H1 (cell line): ENCODE measurements around the gene STEAP4. TPM values are rescaled to one million over a fixed set of nuclear protein-coding genes. Genes with fewer than 3 reads are reported as not detected.

Experiments
- CTCF ChIA-PET: fragments of 300-600 bp; sonication (Branson Sonifier 250); formaldehyde crosslinking; loops from one replicate; lab custom pipeline; 2021; ENCODE audit not compliant: partially characterized antibody; lab: Charles Lee
- POLR2A ChIA-PET: fragments of 300-600 bp; sonication (Branson Sonifier 250); formaldehyde crosslinking; loops from one replicate; lab custom pipeline; 2021; ENCODE audit warnings: inconsistent platforms; ENCODE audit not compliant: partially characterized antibody; lab: Charles Lee
- DNase-seq, 2 experiments: peaks; one replicate each; pipeline versions ENCODE4 v3.0.0 to v3.0.0-alpha.2; 2010 to 2022; ENCODE audit warnings: low spot score in 2 of 2, low read depth in 1 of 2, mixed read lengths in 1 of 2
- FAIRE-seq: peaks from 2 replicates; lab custom pipeline; 2011; peaks lifted over from hg19 to GRCh38; lab: Jason Lieb, UNC
- H2AFZ ChIP-seq: 2 replicates; pipeline ENCODE4 v1.8.1; 2012; ENCODE audit warnings: low read length, inconsistent platforms
- H2AK5ac ChIP-seq: 2 replicates; pipeline ENCODE4 v1.6.1; 2013; ENCODE audit warnings: low read depth, low read length
- H2BK120ac ChIP-seq: replicated peaks from 2 replicates; pipeline ENCODE3; 2013; ENCODE audit warnings: low read depth, low read length, inconsistent platforms
- H2BK12ac ChIP-seq: 2 replicates; pipeline ENCODE4 v1.6.1; 2013; ENCODE audit warnings: low read depth, low read length
- H2BK15ac ChIP-seq: 2 replicates; pipeline ENCODE4 v1.6.1; 2013; ENCODE audit warnings: low read length
- H2BK20ac ChIP-seq: 2 replicates; pipeline ENCODE4 v1.6.1; 2013; ENCODE audit warnings: low read length
- H2BK5ac ChIP-seq: 2 replicates; pipeline ENCODE4 v1.6.1; 2013; ENCODE audit warnings: low read depth, low read length
- H3K14ac ChIP-seq: 2 replicates; pipeline ENCODE4 v1.6.1; 2013; ENCODE audit warnings: inconsistent platforms; ENCODE audit not compliant: insufficient read length
- H3K18ac ChIP-seq: 2 replicates; pipeline ENCODE4 v1.6.1; 2013; ENCODE audit warnings: low read length; ENCODE audit errors: extremely low read depth
- H3K23ac ChIP-seq: 2 replicates; pipeline ENCODE4 v1.6.1; 2013; ENCODE audit warnings: inconsistent platforms; ENCODE audit not compliant: insufficient read length
- H3K23me2 ChIP-seq: 2 replicates; pipeline ENCODE4 v1.6.1; 2013; ENCODE audit warnings: low read depth, low read length
- H3K27ac ChIP-seq: 2 replicates; pipeline ENCODE4 v1.6.1; 2011; ENCODE audit warnings: low read depth, low read length, inconsistent platforms
- H3K27me3 ChIP-seq, 4 experiments: replicated peaks in 1 of 4; 1 replicate in 1 of 4; 2 replicates in 3 of 4; pipeline versions ENCODE4 v1.6.1 to v1.8.1; 2011 to 2013; ENCODE audit warnings: low read length in 3 of 4, mild to moderate bottlenecking in 3 of 4, inconsistent platforms in 2 of 4, mixed read lengths in 2 of 4, moderate library complexity in 1 of 4; ENCODE audit not compliant: control insufficient read depth in 3 of 4, insufficient read depth in 3 of 4; ENCODE audit errors: extremely low read depth in 1 of 4
- H3K36me3 ChIP-seq, 4 experiments: 2 replicates each; pipeline versions ENCODE4 v1.6.1 to v1.8.1; 2011 to 2013; ENCODE audit warnings: mild to moderate bottlenecking in 4 of 4, low read length in 3 of 4, moderate library complexity in 2 of 4, control low read depth in 1 of 4, inconsistent platforms in 1 of 4; ENCODE audit not compliant: insufficient read depth in 4 of 4, control insufficient read depth in 2 of 4
- H3K4ac ChIP-seq: replicated peaks from 2 replicates; pipeline ENCODE3; 2013; ENCODE audit warnings: low read length, low read depth, mixed read lengths, inconsistent platforms; ENCODE audit not compliant: insufficient read length
- H3K4me1 ChIP-seq, 4 experiments: replicated peaks in 1 of 4; 1 replicate in 1 of 4; 2 replicates in 3 of 4; pipeline versions ENCODE4 v1.6.1 to v1.8.1; 2011 to 2013; ENCODE audit warnings: low read length in 3 of 4, inconsistent platforms in 2 of 4, mixed read lengths in 1 of 4; ENCODE audit not compliant: insufficient read depth in 4 of 4, control insufficient read depth in 3 of 4
- H3K4me2 ChIP-seq, 2 experiments: 2 replicates each; pipeline versions ENCODE4 v1.6.1 to v1.8.1; 2011 to 2013; ENCODE audit warnings: low read depth in 2 of 2, low read length in 2 of 2, control low read depth in 1 of 2, inconsistent platforms in 1 of 2, mild to moderate bottlenecking in 1 of 2; ENCODE audit not compliant: insufficient read depth in 1 of 2
- H3K4me3 ChIP-seq, 4 experiments: fragments of 200-600, 300-600 bp in 1 of 4; sonication (generic), shearing (Covaris generic), sonication (Bioruptor Twin) in 1 of 4; 2 replicates each; pipeline versions ENCODE4 v1.5.1 to v1.8.1; 2011 to 2016; ENCODE audit warnings: low read length in 4 of 4, low read depth in 3 of 4, control low read depth in 2 of 4, inconsistent platforms in 2 of 4, mild to moderate bottlenecking in 2 of 4, mixed read lengths in 1 of 4, moderate library complexity in 1 of 4; ENCODE audit not compliant: insufficient read depth in 2 of 4; ENCODE audit errors: extremely low read depth in 1 of 4
- H3K56ac ChIP-seq: replicated peaks from 2 replicates; pipeline ENCODE3; 2013; ENCODE audit warnings: low read depth, mild to moderate bottlenecking, mixed read lengths, low read length, inconsistent platforms; ENCODE audit not compliant: insufficient read length
- H3K79me1 ChIP-seq: 2 replicates; pipeline ENCODE4 v1.6.1; 2013; ENCODE audit warnings: low read depth, low read length, control low read depth
- H3K79me2 ChIP-seq, 2 experiments: 2 replicates each; pipeline versions ENCODE4 v1.6.1 to v1.8.1; 2012 to 2013; ENCODE audit warnings: low read length in 2 of 2, mild to moderate bottlenecking in 2 of 2, inconsistent platforms in 1 of 2; ENCODE audit not compliant: insufficient read depth in 2 of 2, control insufficient read depth in 1 of 2
- H3K9ac ChIP-seq, 4 experiments: replicated peaks in 1 of 4; 1 replicate in 1 of 4; 2 replicates in 3 of 4; pipeline versions ENCODE4 v1.6.1 to v1.8.1; 2011 to 2013; ENCODE audit warnings: low read depth in 3 of 4, low read length in 3 of 4, control low read depth in 2 of 4, mild to moderate bottlenecking in 2 of 4, moderate library complexity in 2 of 4, inconsistent platforms in 1 of 4; ENCODE audit errors: extremely low read depth in 1 of 4
- H3K9me3 ChIP-seq, 2 experiments: 2 replicates each; pipeline versions ENCODE4 v1.6.1 to v1.8.1; 2012 to 2013; ENCODE audit warnings: mild to moderate bottlenecking in 2 of 2, moderate library complexity in 2 of 2, control low read depth in 1 of 2, inconsistent platforms in 1 of 2, low read depth in 1 of 2, low read length in 1 of 2, mixed read lengths in 1 of 2; ENCODE audit not compliant: insufficient read depth in 2 of 2
- H4K20me1 ChIP-seq, 2 experiments: replicated peaks in 1 of 2; 2 replicates each; pipeline versions ENCODE3 to v1.8.1; 2011 to 2013; ENCODE audit warnings: inconsistent platforms in 2 of 2, low read length in 2 of 2, mild to moderate bottlenecking in 1 of 2; ENCODE audit not compliant: insufficient read depth in 2 of 2, control insufficient read depth in 1 of 2
- H4K5ac ChIP-seq: 2 replicates; pipeline ENCODE4 v1.6.1; 2013; ENCODE audit warnings: low read length, low read depth, mixed read lengths, inconsistent platforms; ENCODE audit not compliant: insufficient read length
- H4K8ac ChIP-seq: 2 replicates; pipeline ENCODE4 v1.8.0; 2013; ENCODE audit warnings: mild to moderate bottlenecking, moderate library complexity, low read length, inconsistent platforms; ENCODE audit not compliant: insufficient read depth; ENCODE audit errors: extremely low read depth
- H4K91ac ChIP-seq: replicated peaks from 2 replicates; pipeline ENCODE3; 2013; ENCODE audit warnings: low read length, mixed read lengths, inconsistent platforms; ENCODE audit not compliant: insufficient read length
- BCL11A ChIP-seq, 2 experiments: IDR thresholded peaks; one replicate each; pipeline ENCODE4 v1.6.1; 2011; ENCODE audit warnings: low read depth in 2 of 2, low read length in 2 of 2, mild to moderate bottlenecking in 2 of 2
- CBX5 ChIP-seq: fragments of 300-800, 300-1000 bp; sonication (generic); IDR thresholded peaks from 2 replicates; pipeline ENCODE4 v1.7.1; 2016; ENCODE audit warnings: antibody characterized with exemption, low read length, low read depth
- CHD2 ChIP-seq: IDR thresholded peaks from 2 replicates; pipeline ENCODE4 v1.6.1; 2012; ENCODE audit warnings: low read length, improper control_type of control experiment
- EP300 ChIP-seq, 2 experiments: IDR thresholded peaks; 1 replicate in 1 of 2; 2 replicates in 1 of 2; pipeline ENCODE4 v1.6.1; 2011 to 2012; ENCODE audit warnings: low read depth in 2 of 2, low read length in 2 of 2, mild to moderate bottlenecking in 2 of 2, borderline replicate concordance in 1 of 2, inconsistent platforms in 1 of 2, moderate library complexity in 1 of 2
- HDAC6 ChIP-seq: IDR thresholded peaks from one replicate; pipeline ENCODE4 v1.7.1; 2012; ENCODE audit warnings: low read depth, mild to moderate bottlenecking, inconsistent platforms, low read length, moderate library complexity
- JUN ChIP-seq: IDR thresholded peaks from 2 replicates; pipeline ENCODE4 v1.6.1; 2011; ENCODE audit warnings: low read depth, mild to moderate bottlenecking, improper control_type of control experiment, low read length
- KDM4A ChIP-seq: IDR thresholded peaks from one replicate; pipeline ENCODE4 v1.7.1; 2012; ENCODE audit warnings: low read depth, mild to moderate bottlenecking, moderate library complexity, low read length, inconsistent platforms; ENCODE audit not compliant: severe bottlenecking
- SIX5 ChIP-seq: IDR thresholded peaks from 2 replicates; pipeline ENCODE4 v1.6.1; 2011; ENCODE audit warnings: mild to moderate bottlenecking, low read depth, low read length
- SP1 ChIP-seq: IDR thresholded peaks from 2 replicates; pipeline ENCODE4 v1.6.1; 2011; ENCODE audit warnings: low read depth, low read length
- SP2 ChIP-seq: IDR thresholded peaks from 2 replicates; pipeline ENCODE4 v1.6.1; 2012; ENCODE audit warnings: mild to moderate bottlenecking, low read length, inconsistent platforms
- ZNF274 ChIP-seq: IDR thresholded peaks from 2 replicates; pipeline ENCODE4 v1.7.0; 2012; ENCODE audit warnings: low read length, borderline replicate concordance; ENCODE audit errors: extremely low read depth
- WGBS, 2 experiments: shearing (Covaris generic) in 1 of 2; methylation state at CpG; one replicate each; pipeline versions ENCODE4 v1.1.6 to v1.1.7; 2013 to 2015; ENCODE audit warnings: low lambda C conversion rate in 2 of 2, mixed read lengths in 2 of 2, inconsistent platforms in 1 of 2, low coverage in 1 of 2, missing lambda C conversion rate in 1 of 2; ENCODE audit not compliant: insufficient replicate concordance in 2 of 2, insufficient coverage in 1 of 2, insufficient read length in 1 of 2; ENCODE audit errors: extremely low coverage in 1 of 2, missing lambda C conversion rate in 1 of 2; 5-methylcytosine and 5-hydroxymethylcytosine counted together
- polyA plus RNA-seq, 7 experiments: library from polyadenylated mRNA; depleted of rRNA in 3 of 7; stranded (reverse) in 5 of 7; unstranded in 2 of 7; fragments of >200 nt in 5 of 7; fragments of 200-250 nt in 2 of 7; gene quantifications; 1 replicate in 5 of 7; 2 replicates in 1 of 7; 4 replicates in 1 of 7; pipeline versions ENCODE4 v1.2.1 to v1.2.3, GENCODE V29; 2011 to 2013; ENCODE audit warnings: missing spikeins in 2 of 7, mixed read lengths in 2 of 7
- total RNA-seq: library from RNA; stranded (reverse); fragmentation: NEBNext Ultra II Directional; extraction: Animal tissue kit (Norgen Biotek cat#: 25700); gene quantifications from 2 replicates; pipeline ENCODE4 v1.2.1, GENCODE V29; 2021
- TF ChIP-seq, protein P1 (sequence below): IDR thresholded peaks from 2 replicates; pipeline ENCODE4 v1.6.1; 2011; ENCODE audit warnings: low read depth, mild to moderate bottlenecking, low read length; ENCODE audit not compliant: insufficient read depth
- TF ChIP-seq, protein P2 (sequence below): IDR thresholded peaks from 2 replicates; pipeline ENCODE4 v1.6.1; 2012; ENCODE audit warnings: inconsistent platforms

STEAP4 gene
- total and polyA plus RNA-seq, 2 of the 8 experiments (the other 6 are each of a cell fraction or from before 2014, with no cell fraction given) = under 0.01 TPM; not detected in 1

- Histone ChIP-seq H4K91ac (no peak overlapping the region), H3K4me1 (peaks cover 0 to 2% (median under 1%) of the 10 kb centered on the region in 4 experiments; a peak in 2 of 7 replicates), H2BK12ac (no peak overlapping the region), H3K9me3 (no peaks in the 10 kb centered on the region; a peak in 1 of 4 replicates), H3K4me3 (peak overlapping the region in 1 of 4 experiments; percentile 64; a peak in 2 of 8 replicates), H2BK20ac (no peak overlapping the region), H2BK120ac (no peak overlapping the region), H4K5ac (no peak overlapping the region), H3K27me3 (peaks cover 1 to 13% (median 8%) of the 10 kb centered on the region in 4 experiments), H4K20me1 (no peaks in the 10 kb centered on the region), H3K4ac (no peak overlapping the region), H3K79me1 (no peaks in the 10 kb centered on the region), H3K23me2 (peaks cover 8% of the 10 kb centered on the region; the same call in 1 of the 2 replicates), H2BK15ac (no peak overlapping the region), H3K79me2 (no peaks in the 10 kb centered on the region), H3K9ac (no peak overlapping the region), H3K36me3 (no peaks in the 10 kb centered on the region), H3K14ac (no peak overlapping the region), H2BK5ac (no peak overlapping the region), H3K23ac (no peak overlapping the region), H3K4me2 (peak overlapping the region in 1 of 2 experiments; percentile 79; a peak in 1 of 4 replicates), H3K27ac (no peak overlapping the region), H2AK5ac (no peak overlapping the region), H3K56ac (no peak overlapping the region), H2AFZ (no peak overlapping the region), H3K18ac (no peak overlapping the region), H4K8ac (no peak overlapping the region)
- FAIRE-seq (no peak), DNase-seq (no peak)
- CTCF ChIA-PET = interaction anchor here (1.1 to 1.4 kb wide), 4 partner anchors 16 to 64 kb away, joined by 3 to 6 read pairs (median 4); no protein-coding TSS in a partner anchor
- POLR2A ChIA-PET = no interaction called here
- 86% methylated on average over 2 of the region's 2 CpGs; no CpG with 5 or more reads in 1 of the 2 experiments for WGBS, 2 experiments
- TF ChIP-seq CHD2 (no peak), SP2 (no peak), BCL11A (IDR thresholded peaks at IDR 0.05; ENCODE audit: low read depth in 2 of 2, low read length in 2 of 2) (no peak), HDAC6 (no peak), ZNF274 (no peak), EP300 (IDR thresholded peaks at IDR 0.05; ENCODE audit: borderline replicate concordance in 1 of 2, low read depth in 2 of 2, low read length in 2 of 2) (no peak), KDM4A (no peak), SIX5 (no peak), SP1 (no peak), CBX5 (no peak), JUN (no peak)
- TF ChIP-seq, protein P1, sequence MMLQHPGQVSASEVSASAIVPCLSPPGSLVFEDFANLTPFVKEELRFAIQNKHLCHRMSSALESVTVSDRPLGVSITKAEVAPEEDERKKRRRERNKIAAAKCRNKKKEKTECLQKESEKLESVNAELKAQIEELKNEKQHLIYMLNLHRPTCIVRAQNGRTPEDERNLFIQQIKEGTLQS = no peak
- TF ChIP-seq, protein P2, sequence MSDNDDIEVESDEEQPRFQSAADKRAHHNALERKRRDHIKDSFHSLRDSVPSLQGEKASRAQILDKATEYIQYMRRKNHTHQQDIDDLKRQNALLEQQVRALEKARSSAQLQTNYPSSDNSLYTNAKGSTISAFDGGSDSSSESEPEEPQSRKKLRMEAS = no peak
These were observed 718 bp upstream of the STEAP4 start for GRCh38 chr7:88307412-88307811.
